Immature natural killer cell (primary cell): ENCODE data around the gene HLCS. TPM values are rescaled to one million over a fixed set of nuclear protein-coding genes. Genes with fewer than 3 reads are reported as not detected.

Experiments used
- DNase-seq, 3 donors: peaks; one replicate each; pipeline ENCODE4 v3.0.0; 2022; ENCODE audit warnings: mixed read lengths in 1 of 3
- H3K27ac Mint-ChIP-seq, 6 donors: one replicate each; pipeline ENCODE4 v1.8.0; 2020; ENCODE audit warnings: mixed read lengths in 6 of 6, mild to moderate bottlenecking in 5 of 6, inconsistent platforms in 4 of 6, moderate library complexity in 3 of 6
- H3K27me3 Mint-ChIP-seq, 3 donors: one replicate each; pipeline ENCODE4 v1.8.0; 2020 to 2021; ENCODE audit warnings: low read depth in 3 of 3, mild to moderate bottlenecking in 3 of 3, mixed read lengths in 3 of 3, moderate library complexity in 3 of 3, inconsistent platforms in 1 of 3
- H3K36me3 Mint-ChIP-seq, 3 donors: one replicate each; pipeline ENCODE4 v1.8.0; 2020; ENCODE audit warnings: mixed read lengths in 3 of 3, inconsistent platforms in 2 of 3, mild to moderate bottlenecking in 2 of 3
- H3K4me1 Mint-ChIP-seq, 2 donors: one replicate each; pipeline ENCODE4 v1.8.0; 2020; ENCODE audit warnings: inconsistent platforms in 2 of 2, mild to moderate bottlenecking in 2 of 2, mixed read lengths in 2 of 2, moderate library complexity in 1 of 2
- H3K4me3 Mint-ChIP-seq, 5 donors: one replicate each; pipeline ENCODE4 v1.8.0; 2020; ENCODE audit warnings: mild to moderate bottlenecking in 5 of 5, mixed read lengths in 5 of 5, inconsistent platforms in 3 of 5, moderate library complexity in 3 of 5
- H3K9me3 Mint-ChIP-seq, 6 donors: one replicate each; pipeline ENCODE4 v1.8.0; 2020; ENCODE audit warnings: mild to moderate bottlenecking in 6 of 6, mixed read lengths in 6 of 6, inconsistent platforms in 4 of 6, moderate library complexity in 3 of 6
- polyA plus RNA-seq, 3 donors: library from polyadenylated mRNA; unstranded; fragments of 300-500 nt; fragmentation: Illumina TruSeq; gene quantifications; one replicate each; pipeline ENCODE4 v1.2.3, GENCODE V29; 2021

The HLCS gene
- polyA plus RNA-seq, 3 donors from 2014 or later = 12.6 to 15.7 (median 15.5) TPM

GRCh38 chr21:36803051-36803645 is 163.3 kb downstream of the HLCS start:
- peaks cover 18 to 27% (median 26%) of the 10 kb centered on the region in 3 donors for H3K36me3 Mint-ChIP-seq

GRCh38 chr21:36800734-36801133 is 165.7 kb downstream of the HLCS start:
- peaks cover 33 to 42% (median 42%) of the 10 kb centered on the region in 3 donors for H3K36me3 Mint-ChIP-seq
- no peak overlapping the region for H3K4me3 Mint-ChIP-seq
- no peak for DNase-seq
- H3K9me3 Mint-ChIP-seq = peaks cover 11 to 38% (median 22%) of the 10 kb centered on the region in 6 donors
- peaks cover 0 to 1% (median 1%) of the 10 kb centered on the region in 3 donors for H3K27me3 Mint-ChIP-seq
- H3K27ac Mint-ChIP-seq = no peak overlapping the region
- H3K4me1 Mint-ChIP-seq = no peaks in the 10 kb centered on the region

More at GRCh38 chr21:36803051-36803645, 163.3 kb downstream of the HLCS start:
- peaks cover 0 to 1% of the 10 kb centered on the region in 2 donors for H3K4me1 Mint-ChIP-seq
- H3K4me3 Mint-ChIP-seq = no peak overlapping the region
- peaks cover 0 to 1% (median 0%) of the 10 kb centered on the region in 3 donors for H3K27me3 Mint-ChIP-seq
- H3K27ac Mint-ChIP-seq = no peak overlapping the region
- no peak for DNase-seq
- H3K9me3 Mint-ChIP-seq = peaks cover 4 to 16% (median 10%) of the 10 kb centered on the region in 6 donors

- Mint-ChIP-seq H3K4me1 (no peaks in the 10 kb centered on the region), H3K4me3 (no peak overlapping the region), H3K9me3 (peaks cover 11 to 40% (median 22%) of the 10 kb centered on the region in 6 donors), H3K27ac (no peak overlapping the region), H3K27me3 (peaks cover 0 to 3% (median 1%) of the 10 kb centered on the region in 3 donors), H3K36me3 (peaks cover 34 to 44% (median 43%) of the 10 kb centered on the region in 3 donors)
- no peak for DNase-seq
Measured at GRCh38 chr21:36799869-36800268, 166.6 kb downstream of the HLCS start.

DNA sequence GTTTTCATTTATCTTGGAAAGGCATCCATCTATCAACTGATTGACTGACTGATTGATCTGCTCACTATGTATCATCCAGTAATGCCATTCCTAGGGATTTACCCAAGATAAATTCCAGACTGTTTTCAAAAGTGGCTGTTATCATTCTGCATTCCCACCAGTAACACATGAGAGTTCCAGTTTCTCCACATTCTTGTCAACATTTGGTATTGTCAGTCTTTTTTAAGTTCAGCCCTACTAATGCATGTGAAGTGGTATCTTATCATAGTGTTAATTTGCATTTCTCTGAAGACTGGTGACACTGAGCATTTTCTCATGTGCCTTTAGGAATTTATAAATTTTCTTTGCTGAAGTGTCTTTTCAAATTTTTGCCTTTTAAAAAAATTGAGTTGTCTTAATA is 168.0 kb downstream of the HLCS start:
- peaks cover 30 to 52% (median 41%) of the 10 kb centered on the region in 3 donors for H3K36me3 Mint-ChIP-seq
- DNase-seq = no peak
- peaks cover 14 to 48% (median 22%) of the 10 kb centered on the region in 6 donors for H3K9me3 Mint-ChIP-seq
- no peak overlapping the region for H3K27ac Mint-ChIP-seq
- H3K27me3 Mint-ChIP-seq = peaks cover 0 to 3% (median 1%) of the 10 kb centered on the region in 3 donors
- H3K4me1 Mint-ChIP-seq = no peaks in the 10 kb centered on the region
- H3K4me3 Mint-ChIP-seq = no peak overlapping the region

- peaks cover 0 to 3% (median 1%) of the 10 kb centered on the region in 3 donors for H3K27me3 Mint-ChIP-seq
- H3K4me1 Mint-ChIP-seq = no peaks in the 10 kb centered on the region
- H3K36me3 Mint-ChIP-seq = peaks cover 30 to 45% (median 41%) of the 10 kb centered on the region in 3 donors
Measured at GRCh38 chr21:36796070-36796469, 170.4 kb downstream of the HLCS start.

GRCh38 chr21:36792505-36792967 is 173.9 kb downstream of the HLCS start:
- Mint-ChIP-seq H3K4me1 (no peaks in the 10 kb centered on the region), H3K4me3 (no peak overlapping the region), H3K9me3 (peaks cover 3 to 27% (median 8%) of the 10 kb centered on the region in 6 donors), H3K36me3 (peaks cover 13 to 33% (median 14%) of the 10 kb centered on the region in 3 donors), H3K27ac (peak overlapping the region in 1 of 6 donors; percentile 12), H3K27me3 (peaks cover 0 to 5% (median 0%) of the 10 kb centered on the region in 3 donors)
- no peak for DNase-seq

More at GRCh38 chr21:36796070-36796469, 170.4 kb downstream of the HLCS start:
- DNase-seq = no peak
- H3K27ac Mint-ChIP-seq = no peak overlapping the region
- no peak overlapping the region for H3K4me3 Mint-ChIP-seq
- H3K9me3 Mint-ChIP-seq = peaks cover 10 to 48% (median 22%) of the 10 kb centered on the region in 6 donors

GRCh38 chr21:36791695-36792470 is 174.6 kb downstream of the HLCS start:
- Mint-ChIP-seq H3K27me3 (peaks cover 0 to 4% (median 0%) of the 10 kb centered on the region in 3 donors), H3K27ac (no peak overlapping the region), H3K4me1 (no peaks in the 10 kb centered on the region), H3K36me3 (peaks cover 8 to 27% (median 11%) of the 10 kb centered on the region in 3 donors), H3K4me3 (no peak overlapping the region), H3K9me3 (peaks cover 2 to 20% (median 6%) of the 10 kb centered on the region in 6 donors)
- DNase-seq = no peak

- H3K27ac Mint-ChIP-seq = no peak overlapping the region
- DNase-seq = no peak
- no peaks in the 10 kb centered on the region for H3K4me1 Mint-ChIP-seq
- peaks cover 7 to 23% (median 8%) of the 10 kb centered on the region in 3 donors for H3K36me3 Mint-ChIP-seq
- H3K27me3 Mint-ChIP-seq = peaks cover 0 to 4% (median 0%) of the 10 kb centered on the region in 3 donors
- peaks cover 2 to 13% (median 3%) of the 10 kb centered on the region in 6 donors for H3K9me3 Mint-ChIP-seq
- no peak overlapping the region for H3K4me3 Mint-ChIP-seq
Measured at GRCh38 chr21:36791180-36791579, 175.3 kb downstream of the HLCS start.

DNA sequence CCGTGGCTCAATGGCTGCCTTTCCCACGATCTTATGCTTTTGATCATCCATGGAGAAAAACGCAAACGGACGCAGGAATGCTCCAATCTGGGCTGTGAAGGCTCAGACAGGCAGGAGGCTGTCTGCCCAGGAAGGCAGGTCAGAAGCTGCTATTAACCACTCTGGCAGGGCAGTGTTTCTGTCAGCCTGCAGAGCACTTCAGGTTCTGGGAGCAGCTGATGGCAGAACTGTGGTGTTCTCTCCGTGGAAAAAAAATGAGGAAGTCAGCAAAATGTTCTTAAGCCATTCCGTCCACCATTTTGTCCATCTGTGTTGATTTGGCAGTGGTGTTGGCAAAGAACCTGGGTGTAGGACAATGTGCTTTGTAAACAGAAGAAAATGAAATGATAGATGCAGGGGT is 175.9 kb downstream of the HLCS start:
- Mint-ChIP-seq H3K27me3 (peaks cover 0 to 4% (median 2%) of the 10 kb centered on the region in 3 donors), H3K27ac (no peak overlapping the region), H3K9me3 (peaks cover 0 to 10% (median under 1%) of the 10 kb centered on the region in 6 donors), H3K36me3 (peaks cover 4 to 23% (median 8%) of the 10 kb centered on the region in 3 donors), H3K4me1 (no peaks in the 10 kb centered on the region), H3K4me3 (no peak overlapping the region)
- no peak for DNase-seq

DNA sequence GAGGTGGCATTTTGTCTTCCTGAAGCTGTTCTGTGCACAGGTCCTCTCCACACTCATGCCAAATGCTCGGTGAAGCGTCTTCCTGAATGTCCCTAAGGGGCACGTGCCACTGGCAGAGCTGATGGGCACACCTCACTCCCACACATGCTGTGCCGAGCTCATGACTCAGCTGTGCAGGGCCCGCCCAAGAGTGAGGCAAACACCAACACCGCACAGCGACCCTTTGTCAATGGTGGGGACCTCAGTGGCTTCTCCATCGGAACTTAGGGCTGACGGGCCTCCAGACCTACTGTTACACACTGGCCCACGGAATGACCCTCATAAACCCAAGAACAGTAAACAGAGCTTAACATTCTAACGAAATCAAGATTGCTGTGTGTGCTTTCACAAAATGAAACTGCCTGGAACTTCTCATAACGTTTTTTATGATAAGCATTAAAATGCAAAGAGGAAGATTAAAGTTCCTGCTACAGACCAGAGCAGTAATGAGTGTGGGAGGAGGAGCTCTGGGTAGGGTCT is 178.3 kb downstream of the HLCS start:
- Mint-ChIP-seq H3K36me3 (peaks cover 0 to 13% (median 4%) of the 10 kb centered on the region in 3 donors), H3K27me3 (peaks cover 2% of the 10 kb centered on the region in 3 donors), H3K9me3 (no peaks in the 10 kb centered on the region), H3K4me1 (no peaks in the 10 kb centered on the region), H3K4me3 (no peak overlapping the region), H3K27ac (no peak overlapping the region)
- no peak for DNase-seq

GRCh38 chr21:36786186-36786585 is 180.3 kb downstream of the HLCS start:
- Mint-ChIP-seq H3K4me3 (no peak overlapping the region), H3K4me1 (no peaks in the 10 kb centered on the region), H3K27me3 (peaks cover 2% of the 10 kb centered on the region in 3 donors), H3K36me3 (peaks cover 0 to 13% (median 4%) of the 10 kb centered on the region in 3 donors), H3K9me3 (no peaks in the 10 kb centered on the region), H3K27ac (no peak overlapping the region)
- no peak for DNase-seq

GRCh38 chr21:36785615-36786014 is 180.9 kb downstream of the HLCS start:
- H3K4me1 Mint-ChIP-seq = no peaks in the 10 kb centered on the region
- DNase-seq = no peak
- no peaks in the 10 kb centered on the region for H3K9me3 Mint-ChIP-seq
- H3K4me3 Mint-ChIP-seq = no peak overlapping the region
- H3K27me3 Mint-ChIP-seq = peaks cover 2% of the 10 kb centered on the region in 3 donors
- H3K27ac Mint-ChIP-seq = no peak overlapping the region
- H3K36me3 Mint-ChIP-seq = peaks cover 0 to 8% (median 4%) of the 10 kb centered on the region in 3 donors

DNA sequence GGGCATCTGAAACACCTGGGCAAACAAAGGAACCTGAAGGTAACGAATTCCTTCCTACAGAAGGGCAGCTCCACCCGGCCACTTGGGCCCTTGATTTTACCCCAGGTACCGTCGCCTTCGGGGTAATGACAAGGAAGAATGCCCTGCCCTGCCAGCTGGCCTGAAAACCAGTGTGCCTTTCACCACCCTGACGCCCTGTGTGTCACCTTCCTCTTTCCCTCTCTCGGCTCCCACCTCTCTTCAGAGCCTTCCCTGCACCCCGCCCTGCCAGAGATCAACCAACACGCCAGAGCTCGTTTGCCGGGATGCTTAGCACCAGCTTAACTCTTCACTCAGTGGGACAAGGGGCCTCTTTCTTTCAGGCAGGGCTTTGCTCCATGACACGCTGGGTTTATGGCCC is 181.5 kb downstream of the HLCS start:
- H3K27ac Mint-ChIP-seq = no peak overlapping the region
- DNase-seq = no peak
- H3K36me3 Mint-ChIP-seq = peaks cover 0 to 5% (median 4%) of the 10 kb centered on the region in 3 donors
- peaks cover 2% of the 10 kb centered on the region in 3 donors for H3K27me3 Mint-ChIP-seq
- no peaks in the 10 kb centered on the region for H3K9me3 Mint-ChIP-seq
- H3K4me3 Mint-ChIP-seq = no peak overlapping the region
- H3K4me1 Mint-ChIP-seq = no peaks in the 10 kb centered on the region
